GM12873 (cell line): ENCODE results near the gene TP53INP2.

Source experiments
- TF ChIP-seq, protein P1 (sequence below): IDR thresholded peaks from 2 replicates; pipeline ENCODE4 v1.5.1; 2012; ENCODE audit warnings: low read depth, mild to moderate bottlenecking, moderate library complexity, low read length, control low read depth; ENCODE audit not compliant: insufficient read depth; ENCODE audit errors: missing control alignments

Gene TP53INP2

DNA sequence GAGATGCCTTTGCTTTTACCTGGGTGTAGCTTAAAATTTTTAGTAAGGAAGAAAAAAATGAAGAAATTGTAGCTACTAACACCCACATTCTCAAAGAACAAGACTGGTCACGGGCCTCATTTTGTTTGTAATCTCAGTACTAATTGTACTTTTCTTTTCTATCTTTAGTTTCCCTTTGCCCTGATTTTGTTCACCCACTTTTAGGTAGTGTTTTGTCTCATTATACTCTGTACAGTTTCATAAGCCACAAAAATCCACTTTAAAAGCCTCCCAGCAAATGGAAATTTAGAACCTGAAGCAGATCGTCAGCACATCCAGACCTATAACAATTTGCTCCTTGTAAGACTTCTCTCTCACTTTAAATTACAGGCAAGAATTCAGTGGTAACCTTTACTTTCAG, 43.3 kb downstream of the TP53INP2 start:
- TF ChIP-seq, protein P1, sequence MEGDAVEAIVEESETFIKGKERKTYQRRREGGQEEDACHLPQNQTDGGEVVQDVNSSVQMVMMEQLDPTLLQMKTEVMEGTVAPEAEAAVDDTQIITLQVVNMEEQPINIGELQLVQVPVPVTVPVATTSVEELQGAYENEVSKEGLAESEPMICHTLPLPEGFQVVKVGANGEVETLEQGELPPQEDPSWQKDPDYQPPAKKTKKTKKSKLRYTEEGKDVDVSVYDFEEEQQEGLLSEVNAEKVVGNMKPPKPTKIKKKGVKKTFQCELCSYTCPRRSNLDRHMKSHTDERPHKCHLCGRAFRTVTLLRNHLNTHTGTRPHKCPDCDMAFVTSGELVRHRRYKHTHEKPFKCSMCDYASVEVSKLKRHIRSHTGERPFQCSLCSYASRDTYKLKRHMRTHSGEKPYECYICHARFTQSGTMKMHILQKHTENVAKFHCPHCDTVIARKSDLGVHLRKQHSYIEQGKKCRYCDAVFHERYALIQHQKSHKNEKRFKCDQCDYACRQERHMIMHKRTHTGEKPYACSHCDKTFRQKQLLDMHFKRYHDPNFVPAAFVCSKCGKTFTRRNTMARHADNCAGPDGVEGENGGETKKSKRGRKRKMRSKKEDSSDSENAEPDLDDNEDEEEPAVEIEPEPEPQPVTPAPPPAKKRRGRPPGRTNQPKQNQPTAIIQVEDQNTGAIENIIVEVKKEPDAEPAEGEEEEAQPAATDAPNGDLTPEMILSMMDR, result no peak

DNA sequence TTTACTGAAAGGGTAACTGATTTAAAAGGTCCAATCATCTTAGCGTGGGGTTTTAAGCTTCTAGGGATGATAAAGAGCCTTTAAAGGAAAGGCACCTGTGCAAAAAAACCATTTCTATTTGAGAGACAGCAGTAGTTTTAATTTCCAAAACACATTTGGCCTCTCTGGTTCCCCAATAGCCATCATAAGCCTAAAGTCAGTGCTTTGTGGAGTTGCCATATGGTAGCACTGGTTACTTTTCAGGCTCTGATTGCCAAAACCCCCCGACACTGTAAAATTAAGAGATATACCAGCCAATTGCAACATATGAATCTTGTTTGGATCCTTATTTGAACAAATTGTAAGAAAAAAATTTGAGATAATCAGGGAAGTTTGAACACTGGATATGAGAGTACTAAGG, 44.6 kb downstream of the TP53INP2 start:
- TF ChIP-seq, protein P1, result no peak

DNA sequence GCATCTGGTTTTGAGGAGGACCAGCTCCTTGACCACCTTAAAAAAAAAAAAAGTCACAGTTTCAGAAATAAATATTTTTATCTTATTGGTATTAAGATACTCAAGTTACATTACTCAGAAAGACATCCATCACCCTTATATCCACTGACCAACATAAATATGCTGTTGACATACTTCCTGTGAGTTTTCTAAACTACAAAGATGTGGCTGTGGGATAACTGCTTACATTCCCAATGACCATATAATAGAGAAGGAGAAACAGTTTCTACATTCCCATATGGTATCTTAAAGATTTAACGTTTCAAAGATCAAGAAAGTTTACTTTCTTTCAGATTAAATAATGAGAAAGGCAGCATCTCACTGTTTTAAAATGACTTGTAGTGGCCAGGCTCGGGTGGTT, 46.3 kb downstream of the TP53INP2 start:
- TF ChIP-seq, protein P1, result no peak

DNA sequence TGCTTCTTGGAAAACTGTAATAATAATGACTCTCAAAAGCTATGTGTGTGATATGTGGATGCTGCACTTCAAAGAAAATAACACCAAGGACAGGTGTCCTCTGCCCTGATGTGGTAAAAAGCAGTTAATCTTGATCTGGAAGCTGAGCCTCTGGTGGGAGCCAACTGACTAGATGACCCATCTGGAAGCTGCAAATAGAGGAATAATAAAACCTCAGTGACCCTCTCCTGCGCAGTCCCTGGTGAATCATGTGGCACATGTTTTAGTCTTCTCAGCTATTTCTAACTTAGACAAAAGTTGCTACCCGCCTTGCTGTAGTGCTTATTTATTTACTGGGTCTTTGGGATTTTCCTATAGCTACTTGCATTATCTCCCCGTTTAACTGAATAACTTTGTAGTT, 47.3 kb downstream of the TP53INP2 start:
- TF ChIP-seq, protein P1, result no peak

DNA sequence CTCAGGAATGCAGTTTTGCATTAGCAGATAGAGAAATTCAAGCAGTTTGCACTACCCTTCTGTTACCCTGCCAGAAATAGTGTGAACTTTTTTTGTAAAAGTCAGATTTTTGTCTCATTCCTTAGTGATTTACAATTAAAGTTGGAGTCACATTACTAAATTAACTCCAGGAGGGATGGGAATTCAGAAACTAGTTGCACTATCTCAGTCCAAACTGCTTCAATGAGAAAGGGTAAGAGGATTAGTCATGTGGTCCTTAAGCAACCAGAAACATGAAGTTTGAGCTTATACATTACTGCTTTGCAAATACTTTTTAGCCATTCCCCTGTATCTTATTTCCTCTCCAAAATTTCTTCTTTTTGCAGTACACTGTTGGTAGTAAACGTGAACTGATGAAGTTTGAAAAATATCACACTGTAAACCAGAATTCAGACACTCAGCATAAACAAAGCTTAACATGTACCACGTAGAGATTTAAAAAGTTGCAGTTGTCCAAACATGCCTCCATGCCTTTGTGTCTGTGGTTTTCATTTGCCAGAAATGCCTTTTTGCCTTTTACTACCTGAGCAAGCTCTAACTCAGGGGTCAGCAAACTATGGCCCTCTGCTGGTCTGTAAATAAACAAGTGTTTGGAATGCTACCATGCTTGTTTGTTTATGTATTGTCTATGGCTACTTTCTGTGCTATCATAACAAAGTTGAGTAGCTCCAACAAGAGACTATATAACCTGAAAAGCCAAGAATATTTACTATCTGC, 49.7 kb downstream of the TP53INP2 start:
- TF ChIP-seq, protein P1, result peak; percentile 39

DNA sequence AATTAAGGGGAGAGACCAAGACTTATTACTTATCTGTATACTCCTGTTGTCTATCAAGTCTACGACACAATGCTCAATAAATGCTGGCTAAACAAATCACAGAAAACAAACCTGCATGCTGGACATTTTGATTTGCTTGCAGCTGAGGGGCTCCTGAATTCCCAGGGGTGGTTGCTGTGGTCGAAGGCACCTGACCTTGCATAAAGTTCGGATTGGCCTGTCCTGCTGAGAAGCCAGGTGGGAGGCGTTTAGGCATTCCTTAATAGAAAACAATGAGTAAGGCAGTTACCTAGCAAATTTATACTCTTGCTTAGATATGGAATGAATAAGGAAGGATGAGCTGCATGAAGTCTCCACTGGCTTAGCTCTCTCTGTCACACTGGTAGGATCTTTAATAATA, 50.5 kb downstream of the TP53INP2 start:
- TF ChIP-seq, protein P1, result no peak

DNA sequence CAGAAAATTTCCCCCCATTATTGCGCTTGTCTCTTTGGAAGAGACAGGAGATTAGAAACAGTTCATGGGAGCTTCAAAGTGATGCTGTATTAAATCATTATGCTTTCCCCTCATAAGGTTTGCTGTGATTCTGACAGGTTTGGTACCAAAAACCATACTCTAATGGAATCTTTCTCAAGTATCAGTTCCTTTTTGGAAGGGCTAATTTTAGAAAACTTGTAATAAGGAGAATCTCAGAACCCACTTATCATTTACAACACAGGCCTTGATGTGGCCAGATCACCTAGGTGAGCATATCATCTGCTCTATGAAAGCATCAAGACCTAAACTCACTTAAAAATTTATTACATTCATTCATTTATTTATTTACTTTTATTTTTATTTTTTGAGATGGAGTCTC, 51.2 kb downstream of the TP53INP2 start:
- TF ChIP-seq, protein P1, result no peak
